Prostate gland (tissue), 2 donors: ENCODE measurements around the gene NFATC1. TPM values are rescaled to one million over a fixed set of nuclear protein-coding genes. Genes with fewer than 3 reads are reported as not detected.

Source experiments
- DNase-seq: peaks from one replicate; pipeline ENCODE4 v3.0.0-alpha.2; 2019; ENCODE audit warnings: low spot score
- H3K27ac ChIP-seq, 2 donors: fragments of 200-600 bp; sonication (generic); 2 replicates each; pipeline ENCODE4 v1.5.1; 2017 to 2019
- H3K27me3 ChIP-seq: fragments of 200-600 bp; sonication (generic); replicated peaks from 2 replicates; pipeline ENCODE4 v1.5.1; 2019; ENCODE audit not compliant: insufficient read depth
- H3K36me3 ChIP-seq, 2 donors: fragments of 200-600 bp; sonication (generic); 1 replicate in 1 of 2; 2 replicates in 1 of 2; pipeline versions ENCODE4 v1.5.1 to v1.8.1; 2017 to 2019
- H3K4me1 ChIP-seq: fragments of 200-600 bp; sonication (generic); replicated peaks from 2 replicates; pipeline ENCODE4 v1.5.1; 2019
- H3K4me3 ChIP-seq, 2 donors: fragments of 200-600 bp; sonication (generic); 2 replicates each; pipeline ENCODE4 v1.5.1; 2017 to 2019
- H3K9me3 ChIP-seq: fragments of 200-600 bp; sonication (generic); 2 replicates; pipeline ENCODE4 v1.5.1; 2017
- POLR2A ChIP-seq: fragments of 450-650 bp; IDR thresholded peaks from one replicate; pipeline ENCODE4 v1.6.1; 2016; ENCODE audit warnings: antibody characterized with exemption, mild to moderate bottlenecking
- POLR2AphosphoS5 ChIP-seq: sonication (generic); formaldehyde crosslinking; IDR thresholded peaks from one replicate; pipeline ENCODE4 v1.6.1; 2017; ENCODE audit warnings: antibody characterized with exemption
- WGBS: methylation state at CpG from one replicate; pipeline ENCODE4 v1.1.5; 2018; 5-methylcytosine and 5-hydroxymethylcytosine counted together
- intact Hi-C: fragments of 100-400 bp; cut with DNase I; formaldehyde crosslinking; loops from one replicate; pipeline ENCODE4 v1.14.2; 2022
- total RNA-seq, 2 donors: library from RNA; depleted of rRNA; stranded (reverse); fragments of >200 nt; gene quantifications; one replicate each; pipeline ENCODE4 v1.1.0, GENCODE V29; 2016
- TF ChIP-seq, protein P1 (sequence below), 4 experiments: fragments of 200-600 bp in 2 of 4; fragments of 450-650 bp in 2 of 4; sonication (generic) in 2 of 4; IDR thresholded peaks; 1 replicate in 3 of 4; 2 replicates in 1 of 4; pipeline ENCODE4 v1.5.1; 2016 to 2019; ENCODE audit warnings: antibody characterized with exemption in 4 of 4, mild to moderate bottlenecking in 2 of 4, moderate library complexity in 2 of 4

Gene NFATC1
- total RNA-seq, 2 donors from 2014 or later: 16.8 to 24.6 TPM

- Histone ChIP-seq H3K4me1 (peaks cover 4% of the 10 kb centered on the region), H3K9me3 (no peaks in the 10 kb centered on the region), H3K36me3 (no peaks in the 10 kb centered on the region), H3K27me3 (no peaks in the 10 kb centered on the region), H3K4me3 (no peak overlapping the region), H3K27ac (no peak overlapping the region)
- intact Hi-C loops: no loop called here
- no peak for DNase-seq
- whole genome bisulfite sequencing: 93% methylated on average over 12 of the region's 12 CpGs
- no peak for TF ChIP-seq POLR2AphosphoS5
- TF ChIP-seq, protein P1, sequence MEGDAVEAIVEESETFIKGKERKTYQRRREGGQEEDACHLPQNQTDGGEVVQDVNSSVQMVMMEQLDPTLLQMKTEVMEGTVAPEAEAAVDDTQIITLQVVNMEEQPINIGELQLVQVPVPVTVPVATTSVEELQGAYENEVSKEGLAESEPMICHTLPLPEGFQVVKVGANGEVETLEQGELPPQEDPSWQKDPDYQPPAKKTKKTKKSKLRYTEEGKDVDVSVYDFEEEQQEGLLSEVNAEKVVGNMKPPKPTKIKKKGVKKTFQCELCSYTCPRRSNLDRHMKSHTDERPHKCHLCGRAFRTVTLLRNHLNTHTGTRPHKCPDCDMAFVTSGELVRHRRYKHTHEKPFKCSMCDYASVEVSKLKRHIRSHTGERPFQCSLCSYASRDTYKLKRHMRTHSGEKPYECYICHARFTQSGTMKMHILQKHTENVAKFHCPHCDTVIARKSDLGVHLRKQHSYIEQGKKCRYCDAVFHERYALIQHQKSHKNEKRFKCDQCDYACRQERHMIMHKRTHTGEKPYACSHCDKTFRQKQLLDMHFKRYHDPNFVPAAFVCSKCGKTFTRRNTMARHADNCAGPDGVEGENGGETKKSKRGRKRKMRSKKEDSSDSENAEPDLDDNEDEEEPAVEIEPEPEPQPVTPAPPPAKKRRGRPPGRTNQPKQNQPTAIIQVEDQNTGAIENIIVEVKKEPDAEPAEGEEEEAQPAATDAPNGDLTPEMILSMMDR (IDR thresholded peaks at IDR 0.05): no peak
- TF ChIP-seq POLR2A: no peak
These were observed 61.5 kb downstream of the NFATC1 start for GRCh38 chr18:79457239-79457638.

- Histone ChIP-seq H3K36me3 (no peaks in the 10 kb centered on the region), H3K9me3 (no peaks in the 10 kb centered on the region), H3K27ac (no peak overlapping the region), H3K4me1 (peaks cover 4% of the 10 kb centered on the region), H3K27me3 (no peaks in the 10 kb centered on the region), H3K4me3 (no peak overlapping the region)
- 96% methylated on average over 18 of the region's 18 CpGs for WGBS
- TF ChIP-seq POLR2A: no peak
- TF ChIP-seq, protein P1 (IDR thresholded peaks at IDR 0.05): no peak
- no peak for TF ChIP-seq POLR2AphosphoS5
- no peak for DNase-seq
- intact Hi-C loops: no loop called here
These were observed 61.9 kb downstream of the NFATC1 start for GRCh38 chr18:79457652-79458051.

- Histone ChIP-seq H3K27ac (no peak overlapping the region), H3K36me3 (no peaks in the 10 kb centered on the region), H3K4me1 (peaks cover 4% of the 10 kb centered on the region), H3K4me3 (no peak overlapping the region), H3K9me3 (no peaks in the 10 kb centered on the region), H3K27me3 (no peaks in the 10 kb centered on the region)
- intact Hi-C loops: no loop called here
- 67% methylated on average over 43 of the region's 45 CpGs for WGBS
- TF ChIP-seq POLR2AphosphoS5: peak; percentile 9
- no peak for TF ChIP-seq POLR2A
- TF ChIP-seq, protein P1 (IDR thresholded peaks at IDR 0.05): no peak
- no peak for DNase-seq
These were observed 62.6 kb downstream of the NFATC1 start for GRCh38 chr18:79458131-79458838.

DNA sequence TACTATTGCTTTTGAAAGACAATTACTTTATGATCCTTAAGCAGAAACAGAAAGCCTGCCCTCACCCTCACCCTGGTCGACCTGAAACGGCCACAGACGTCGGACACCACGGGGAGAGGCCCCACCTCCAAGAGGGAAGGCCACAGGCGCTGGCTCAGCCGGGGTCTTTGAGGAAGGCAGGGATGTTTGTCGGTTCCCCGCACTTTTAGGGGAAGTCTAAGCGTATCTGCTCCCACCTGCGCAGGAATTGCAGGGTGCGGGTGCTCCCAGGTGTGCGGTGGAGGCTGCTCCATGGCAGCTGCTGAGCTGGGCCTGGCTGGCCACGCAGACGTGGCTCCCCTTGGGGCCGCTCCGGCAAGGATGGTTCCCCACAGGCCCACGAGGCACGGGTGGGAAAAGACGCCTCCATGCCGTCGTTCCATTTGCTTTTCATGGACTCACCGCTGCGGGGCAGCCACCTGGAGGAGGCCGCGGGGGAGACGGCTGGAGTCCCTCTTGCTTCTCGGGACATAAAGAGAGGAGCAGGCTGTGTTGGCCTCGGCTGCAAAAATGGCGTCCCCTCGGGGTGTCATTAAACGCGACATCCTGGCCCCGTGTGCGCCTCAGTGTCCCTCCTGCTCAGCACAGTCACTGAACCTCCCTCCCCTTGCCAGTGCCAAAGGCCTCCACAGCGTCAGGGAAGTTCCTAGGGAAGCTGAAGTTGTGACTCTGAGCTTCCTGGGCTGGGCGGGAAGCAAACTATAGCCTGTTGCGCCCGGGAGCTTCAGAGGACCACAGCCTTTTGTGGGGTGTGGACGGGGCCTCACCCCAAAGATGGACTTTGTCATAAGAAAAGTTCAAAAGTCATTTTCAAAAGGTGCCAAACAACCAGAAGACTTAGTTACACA lies 63.4 kb downstream of the NFATC1 start:
- intact Hi-C loops: no loop called here
- H3K27ac ChIP-seq: no peak overlapping the region
- DNase-seq: no peak

More for the DNA sequence above, 63.4 kb downstream of the NFATC1 start:
- Histone ChIP-seq H3K27me3 (no peaks in the 10 kb centered on the region), H3K4me3 (no peak overlapping the region), H3K36me3 (no peaks in the 10 kb centered on the region), H3K9me3 (no peaks in the 10 kb centered on the region), H3K4me1 (peaks cover under 1% of the 10 kb centered on the region)
- WGBS: 91% methylated on average over 40 of the region's 40 CpGs
- TF ChIP-seq POLR2A (no peak), POLR2AphosphoS5 (no peak)
- TF ChIP-seq, protein P1 (IDR thresholded peaks at IDR 0.05): no peak
